ENCODE results near the gene SOBP. TPM values are rescaled to one million over a fixed set of nuclear protein-coding genes. Genes with fewer than 3 reads are reported as not detected.

The SOBP gene
- total RNA-seq, 2 experiments from 2014 or later, result 0.05 to 0.17 TPM

- no peaks in the 10 kb centered on the region for H3K27me3 ChIP-seq (ENCODE audit: control insufficient read depth in 1 of 2, insufficient read depth in 2 of 2, low read length in 2 of 2)
- Mint-ChIP-seq H3K36me3 (ENCODE audit: low read depth) (peaks cover 76% of the 10 kb centered on the region), H3K9me3 (no peaks in the 10 kb centered on the region), H3K4me1 (ENCODE audit: low read depth) (peaks cover 76% of the 10 kb centered on the region), H3K27ac (peak overlapping the region; percentile 90), H3K4me3 (no peak overlapping the region), H3K27me3 (no peaks in the 10 kb centered on the region)
- H3K9me3 ChIP-seq (ENCODE audit: control insufficient read depth in 1 of 2, insufficient read depth in 1 of 2, low read length in 2 of 2), result no peaks in the 10 kb centered on the region
- ATAC-seq (ENCODE audit: poor library complexity) (no peak), DNase-seq (no peak)
- POLR2A ChIA-PET, result interaction anchor here (0.8 to 1.3 kb wide), 5 partner anchors 9 to 140 kb away, joined by 3 to 7 read pairs (median 4); partner anchors contain the start of gene SCML4
- CTCF ChIA-PET, result no interaction called here
- H3K4me3 ChIP-seq (ENCODE audit: low read length), result no peak overlapping the region
- no peak for TF ChIP-seq CTCF (IDR thresholded peaks at IDR 0.05)
- peaks cover 36% of the 10 kb centered on the region for H3K4me1 ChIP-seq (ENCODE audit: insufficient read depth, low read length)
- intact Hi-C loops (cut with DNase I, micrococcal nuclease), result no loop called here
- H3K36me3 ChIP-seq (ENCODE audit: insufficient read depth, low read length), result peaks cover 45% of the 10 kb centered on the region
- H3K27ac ChIP-seq (ENCODE audit: low read depth in 1 of 2, low read length in 2 of 2), result peak overlapping the region in 1 of 2 donors; percentile 52
Measured at GRCh38 chr6:107708435-107708834, 218.5 kb downstream of the SOBP start.

- ChIA-PET POLR2A (interaction anchor here (0.7 to 1.3 kb wide), 10 partner anchors 10 to 139 kb away, joined by 3 to 7 read pairs (median 3); partner anchors contain the start of gene SCML4), CTCF (interaction anchor here (1.2 kb wide), 2 partner anchors 110 to 139 kb away, joined by 4 read pairs; no protein-coding TSS in a partner anchor)
- Histone ChIP-seq H3K27ac (ENCODE audit: low read depth in 1 of 2, low read length in 2 of 2) (peak overlapping the region; percentile 25 to 52), H3K27me3 (ENCODE audit: control insufficient read depth in 1 of 2, insufficient read depth in 2 of 2, low read length in 2 of 2) (no peaks in the 10 kb centered on the region), H3K9me3 (ENCODE audit: control insufficient read depth in 1 of 2, insufficient read depth in 1 of 2, low read length in 2 of 2) (no peaks in the 10 kb centered on the region), H3K36me3 (ENCODE audit: insufficient read depth, low read length) (peaks cover 42% of the 10 kb centered on the region), H3K4me3 (ENCODE audit: low read length) (no peak overlapping the region), H3K4me1 (ENCODE audit: insufficient read depth, low read length) (peaks cover 45% of the 10 kb centered on the region)
- no peaks in the 10 kb centered on the region for H3K27me3 Mint-ChIP-seq
- peak overlapping the region; percentile 90 for H3K27ac Mint-ChIP-seq
- ATAC-seq (ENCODE audit: poor library complexity) (peak; percentile 73), DNase-seq (peak in 10 of 14 experiments; percentile 21 to 70 (median 47))
- intact Hi-C loops (cut with DNase I, micrococcal nuclease), result no loop called here
- no peak overlapping the region for H3K4me3 Mint-ChIP-seq
- H3K36me3 Mint-ChIP-seq (ENCODE audit: low read depth), result peaks cover 74% of the 10 kb centered on the region
- no peaks in the 10 kb centered on the region for H3K9me3 Mint-ChIP-seq
- no peak for TF ChIP-seq CTCF (IDR thresholded peaks at IDR 0.05)
- peaks cover 79% of the 10 kb centered on the region for H3K4me1 Mint-ChIP-seq (ENCODE audit: low read depth)
Measured at GRCh38 chr6:107709341-107709740, 219.4 kb downstream of the SOBP start.

Other genes with a start within 250 kb of the SOBP start
- gene PDSS2, start 30.6 kb upstream of the SOBP start, total RNA-seq, result 1 to 10 TPM; 5.8 to 6.6 TPM